Measurements from ENCODE around the gene ABLIM2.
A peak's percentile ranks its signal among the peaks of the same experiment; 100 is the strongest.

The ABLIM2 gene

GRCh38 chr4:8125526-8126056 is 33.0 kb downstream of the ABLIM2 start:
- Histone ChIP-seq H3K36me3 (ENCODE audit: insufficient read depth, low read length) (no peaks in the 10 kb centered on the region), H3K4me1 (ENCODE audit: insufficient read depth, low read length) (peaks cover 22% of the 10 kb centered on the region)

DNA sequence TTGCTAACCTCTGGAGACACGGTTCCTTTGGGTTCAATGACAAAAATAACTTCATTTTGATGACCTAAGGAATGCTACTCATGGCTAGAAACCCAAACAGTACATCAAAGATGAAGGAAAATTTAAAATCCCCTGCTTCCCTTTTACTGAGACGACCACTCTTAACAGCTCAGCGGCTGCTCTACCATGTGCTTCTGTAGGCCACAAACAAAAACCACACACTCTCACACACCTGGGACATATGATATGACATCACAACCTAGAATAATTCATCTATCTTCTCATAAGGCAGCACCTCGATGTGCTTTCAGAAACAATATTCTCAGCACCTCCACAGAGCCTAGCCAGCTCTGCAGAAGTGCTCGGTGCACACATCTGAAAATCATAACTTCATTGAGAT is 34.7 kb downstream of the ABLIM2 start:
- Histone ChIP-seq H3K36me3 (ENCODE audit: insufficient read depth, low read length) (no peaks in the 10 kb centered on the region), H3K9me3 (ENCODE audit: control insufficient read depth, insufficient read depth, low read length) (no peaks in the 10 kb centered on the region), H3K9ac (ENCODE audit: low read depth, low read length) (no peak overlapping the region), H3K4me1 (ENCODE audit: insufficient read depth, low read length) (peaks cover 15% of the 10 kb centered on the region)

More at GRCh38 chr4:8125526-8126056, 33.0 kb downstream of the ABLIM2 start:
- Histone ChIP-seq H3K9me3 (ENCODE audit: control insufficient read depth, insufficient read depth, low read length) (no peaks in the 10 kb centered on the region), H3K9ac (ENCODE audit: low read depth, low read length) (no peak overlapping the region)

- Histone ChIP-seq H3K9me3 (ENCODE audit: control insufficient read depth, insufficient read depth, low read length) (no peaks in the 10 kb centered on the region), H3K9ac (ENCODE audit: low read depth, low read length) (no peak overlapping the region), H3K4me1 (ENCODE audit: insufficient read depth, low read length) (peaks cover 10% of the 10 kb centered on the region; the same call in 1 of the 2 replicates), H3K36me3 (ENCODE audit: insufficient read depth, low read length) (no peaks in the 10 kb centered on the region)
Observed at GRCh38 chr4:8123389-8123788, 35.2 kb downstream of the ABLIM2 start.

- Histone ChIP-seq H3K9me3 (ENCODE audit: control insufficient read depth, insufficient read depth, low read length) (no peaks in the 10 kb centered on the region), H3K9ac (ENCODE audit: low read depth, low read length) (no peak overlapping the region), H3K36me3 (ENCODE audit: insufficient read depth, low read length) (no peaks in the 10 kb centered on the region), H3K4me1 (ENCODE audit: insufficient read depth, low read length) (peaks cover 7% of the 10 kb centered on the region; the same call in 1 of the 2 replicates)
Observed at GRCh38 chr4:8122746-8123145, 35.9 kb downstream of the ABLIM2 start.

DNA sequence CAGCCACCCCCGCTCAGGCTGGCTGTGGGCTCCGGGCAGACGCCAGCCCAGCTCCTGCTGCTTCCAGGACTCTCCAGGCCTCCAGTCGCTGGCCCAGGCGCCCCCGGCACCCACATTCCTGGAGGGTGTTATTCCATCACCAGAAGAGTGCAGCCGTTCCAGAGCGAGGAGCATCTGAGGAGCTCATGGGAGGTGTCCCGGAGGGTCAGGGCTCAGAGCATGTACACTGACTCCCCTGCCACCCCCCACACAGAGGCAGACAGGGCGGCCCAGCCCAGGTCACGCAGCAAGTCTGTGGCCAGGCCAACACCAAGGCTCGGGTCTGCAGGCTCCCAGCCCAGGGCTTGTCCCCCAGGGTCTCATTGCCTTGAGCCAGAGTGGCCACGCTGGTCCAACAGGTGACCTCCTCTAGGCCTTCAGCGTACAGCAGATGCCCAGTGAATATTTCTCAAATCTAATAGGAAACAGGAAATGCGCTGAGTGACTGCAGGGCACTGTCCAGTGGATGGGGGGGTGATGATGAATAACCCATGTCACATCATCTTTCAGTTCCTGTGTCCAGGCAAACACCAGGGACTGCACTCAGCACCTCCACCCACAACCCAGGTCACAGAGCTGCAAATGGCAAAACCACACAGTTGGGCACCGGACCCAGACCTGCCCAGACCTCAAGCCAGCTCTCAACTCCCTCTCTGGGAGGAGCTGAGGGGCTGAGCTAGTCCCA is 37.2 kb downstream of the ABLIM2 start:
- H3K9ac ChIP-seq (ENCODE audit: low read depth, low read length), result no peak overlapping the region
- no peaks in the 10 kb centered on the region for H3K36me3 ChIP-seq (ENCODE audit: insufficient read depth, low read length)
- peaks cover 7% of the 10 kb centered on the region; the same call in 1 of the 2 replicates for H3K4me1 ChIP-seq (ENCODE audit: insufficient read depth, low read length)
- no peaks in the 10 kb centered on the region for H3K9me3 ChIP-seq (ENCODE audit: control insufficient read depth, insufficient read depth, low read length)

DNA sequence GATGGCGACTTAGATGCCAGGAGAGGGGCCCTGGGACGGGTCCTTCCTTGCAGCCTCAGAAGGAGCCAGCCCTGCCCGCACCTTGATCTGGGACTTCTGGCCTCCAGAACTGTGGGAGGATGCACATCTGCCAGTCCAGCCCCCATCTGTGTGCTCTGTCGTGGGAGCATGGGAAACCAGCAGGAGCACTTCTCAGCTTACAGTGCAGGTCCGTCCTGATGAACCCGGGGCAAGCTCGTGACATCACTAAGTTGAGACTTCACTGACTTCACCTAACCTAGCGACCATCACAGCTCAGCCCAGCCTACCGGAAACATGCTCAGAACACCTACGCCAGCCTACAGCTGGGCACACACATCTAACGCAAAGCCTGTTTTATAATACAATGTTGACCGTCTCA is 38.1 kb downstream of the ABLIM2 start:
- H3K9ac ChIP-seq (ENCODE audit: low read depth, low read length), result no peak overlapping the region
- no peaks in the 10 kb centered on the region for H3K9me3 ChIP-seq (ENCODE audit: control insufficient read depth, insufficient read depth, low read length)
- H3K36me3 ChIP-seq (ENCODE audit: insufficient read depth, low read length), result no peaks in the 10 kb centered on the region
- peaks cover 7% of the 10 kb centered on the region; the same call in 1 of the 2 replicates for H3K4me1 ChIP-seq (ENCODE audit: insufficient read depth, low read length)

DNA sequence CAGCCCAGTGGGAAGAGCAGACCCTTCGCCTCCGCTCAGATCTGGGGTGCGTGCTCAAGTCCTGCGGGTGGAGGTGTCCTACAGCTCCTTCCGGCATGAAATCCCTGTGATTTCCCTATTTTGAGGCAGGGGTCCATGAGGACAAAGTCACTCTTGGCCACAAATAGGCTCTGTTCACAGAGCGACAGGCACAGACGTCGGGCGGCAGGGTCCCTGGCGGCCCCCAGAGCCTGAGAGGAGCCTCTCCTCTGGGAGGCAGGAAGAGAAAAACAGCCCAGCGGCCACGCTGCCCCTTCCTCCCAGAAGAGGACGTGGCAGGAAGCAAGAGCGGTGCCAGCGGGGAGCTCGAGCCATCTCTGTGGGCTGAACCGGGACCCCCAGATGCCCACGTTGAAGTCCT is 38.7 kb downstream of the ABLIM2 start:
- H3K36me3 ChIP-seq (ENCODE audit: insufficient read depth, low read length), result no peaks in the 10 kb centered on the region
- no peaks in the 10 kb centered on the region for H3K9me3 ChIP-seq (ENCODE audit: control insufficient read depth, insufficient read depth, low read length)
- H3K4me1 ChIP-seq (ENCODE audit: insufficient read depth, low read length), result peaks cover 7% of the 10 kb centered on the region; the same call in 1 of the 2 replicates
- no peak overlapping the region for H3K9ac ChIP-seq (ENCODE audit: low read depth, low read length)

DNA sequence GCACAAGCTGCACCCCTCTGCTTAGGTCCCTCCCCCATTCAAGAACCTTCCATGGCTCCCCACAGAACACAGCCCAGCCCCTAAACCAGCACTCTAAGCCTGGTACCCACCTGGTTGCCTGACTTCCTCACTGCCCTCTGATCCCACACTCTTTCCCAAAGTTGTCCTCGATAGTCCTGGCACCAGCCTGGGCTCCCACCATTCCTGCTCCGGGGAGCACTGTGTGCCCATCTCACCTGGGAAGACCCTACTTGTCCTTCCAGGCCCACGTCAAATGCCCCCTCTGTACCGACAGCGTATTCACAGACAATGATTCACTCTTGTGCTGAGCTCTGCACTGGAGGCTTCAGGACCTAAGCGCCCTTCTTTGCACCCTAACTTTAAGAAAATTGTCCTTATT is 40.1 kb downstream of the ABLIM2 start:
- no peaks in the 10 kb centered on the region for H3K36me3 ChIP-seq (ENCODE audit: insufficient read depth, low read length)
- H3K9ac ChIP-seq (ENCODE audit: low read depth, low read length), result no peak overlapping the region
- H3K9me3 ChIP-seq (ENCODE audit: control insufficient read depth, insufficient read depth, low read length), result no peaks in the 10 kb centered on the region
- H3K4me1 ChIP-seq (ENCODE audit: insufficient read depth, low read length), result peaks cover 7% of the 10 kb centered on the region; the same call in 1 of the 2 replicates

DNA sequence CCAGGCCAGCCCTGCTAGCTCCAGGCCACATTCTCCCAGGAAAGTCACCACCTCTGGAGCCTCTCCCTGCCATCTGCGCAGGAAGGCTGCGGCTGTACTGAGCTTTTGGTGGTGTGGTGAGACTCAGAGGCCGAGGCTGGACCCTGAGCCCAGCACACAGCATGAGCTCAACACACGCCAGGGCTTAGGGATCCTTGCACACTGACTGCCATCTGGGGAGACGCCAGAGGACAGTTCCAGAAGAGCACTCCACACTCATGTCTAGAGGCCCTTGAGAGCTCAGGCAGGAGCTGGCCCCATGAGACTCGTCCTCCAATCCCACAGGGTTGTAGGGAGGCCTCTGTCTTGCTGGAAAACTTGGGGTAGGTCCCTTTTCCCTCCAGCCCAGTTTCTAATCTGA is 40.6 kb downstream of the ABLIM2 start:
- Histone ChIP-seq H3K4me1 (ENCODE audit: insufficient read depth, low read length) (peaks cover 7% of the 10 kb centered on the region; the same call in 1 of the 2 replicates), H3K36me3 (ENCODE audit: insufficient read depth, low read length) (no peaks in the 10 kb centered on the region), H3K9ac (ENCODE audit: low read depth, low read length) (no peak overlapping the region), H3K9me3 (ENCODE audit: control insufficient read depth, insufficient read depth, low read length) (no peaks in the 10 kb centered on the region)

DNA sequence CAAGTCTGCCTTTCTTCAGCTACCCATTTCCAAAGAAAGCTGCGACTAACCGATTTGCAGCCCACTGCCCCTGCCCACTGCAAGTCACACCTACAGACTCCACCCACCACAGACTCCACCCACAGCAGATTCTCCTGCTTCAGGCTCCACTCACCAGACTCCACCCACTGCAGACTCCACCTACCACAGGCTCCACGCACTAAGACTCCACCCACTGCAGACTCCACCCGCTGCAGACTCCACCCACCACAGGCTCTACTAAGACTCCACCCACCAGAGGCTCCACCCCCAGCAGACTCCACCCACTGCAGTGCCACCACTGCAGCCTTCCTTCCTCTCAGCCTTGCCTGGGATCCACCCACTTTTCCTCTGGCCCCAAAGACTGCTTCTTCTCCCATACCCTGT is 41.3 kb downstream of the ABLIM2 start:
- Histone ChIP-seq H3K4me1 (ENCODE audit: insufficient read depth, low read length) (peaks cover 8% of the 10 kb centered on the region; the same call in 1 of the 2 replicates), H3K9me3 (ENCODE audit: control insufficient read depth, insufficient read depth, low read length) (no peaks in the 10 kb centered on the region), H3K36me3 (ENCODE audit: insufficient read depth, low read length) (no peaks in the 10 kb centered on the region), H3K9ac (ENCODE audit: low read depth, low read length) (peak overlapping the region; percentile 36; the same call in 1 of the 2 replicates)

DNA sequence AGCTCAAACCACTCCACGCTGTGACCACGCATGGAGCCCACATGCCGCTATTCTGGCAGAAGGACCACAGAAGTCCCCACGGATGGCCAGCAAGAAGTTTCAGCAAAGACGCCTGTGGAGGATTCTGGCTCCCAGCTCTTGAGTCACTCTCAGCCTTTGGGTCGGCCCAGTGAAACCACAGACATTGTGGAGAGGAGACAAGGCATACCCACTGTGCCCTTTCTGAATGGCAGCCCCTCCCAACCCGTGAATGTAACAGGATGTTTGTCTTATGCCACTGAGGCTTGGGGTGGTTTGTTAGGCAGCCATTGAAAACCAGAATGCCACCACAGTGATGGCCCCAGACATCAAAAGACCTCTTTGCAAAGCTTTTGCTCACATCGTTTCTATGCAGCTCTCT is 42.7 kb downstream of the ABLIM2 start:
- Histone ChIP-seq H3K36me3 (ENCODE audit: insufficient read depth, low read length) (no peaks in the 10 kb centered on the region), H3K4me1 (ENCODE audit: insufficient read depth, low read length) (peaks cover 16% of the 10 kb centered on the region), H3K9ac (ENCODE audit: low read depth, low read length) (no peak overlapping the region), H3K9me3 (ENCODE audit: control insufficient read depth, insufficient read depth, low read length) (no peaks in the 10 kb centered on the region)

- H3K9me3 ChIP-seq (ENCODE audit: control insufficient read depth, insufficient read depth, low read length), result no peaks in the 10 kb centered on the region
- no peak overlapping the region for H3K9ac ChIP-seq (ENCODE audit: low read depth, low read length)
- H3K36me3 ChIP-seq (ENCODE audit: insufficient read depth, low read length), result no peaks in the 10 kb centered on the region
- peaks cover 19% of the 10 kb centered on the region for H3K4me1 ChIP-seq (ENCODE audit: insufficient read depth, low read length)
Observed at GRCh38 chr4:8115203-8115520, 43.5 kb downstream of the ABLIM2 start.

- Histone ChIP-seq H3K4me1 (ENCODE audit: insufficient read depth, low read length) (peaks cover 25% of the 10 kb centered on the region), H3K36me3 (ENCODE audit: insufficient read depth, low read length) (no peaks in the 10 kb centered on the region), H3K9me3 (ENCODE audit: control insufficient read depth, insufficient read depth, low read length) (no peaks in the 10 kb centered on the region), H3K9ac (ENCODE audit: low read depth, low read length) (no peak overlapping the region)
Observed at GRCh38 chr4:8114456-8115202, 44.0 kb downstream of the ABLIM2 start.

DNA sequence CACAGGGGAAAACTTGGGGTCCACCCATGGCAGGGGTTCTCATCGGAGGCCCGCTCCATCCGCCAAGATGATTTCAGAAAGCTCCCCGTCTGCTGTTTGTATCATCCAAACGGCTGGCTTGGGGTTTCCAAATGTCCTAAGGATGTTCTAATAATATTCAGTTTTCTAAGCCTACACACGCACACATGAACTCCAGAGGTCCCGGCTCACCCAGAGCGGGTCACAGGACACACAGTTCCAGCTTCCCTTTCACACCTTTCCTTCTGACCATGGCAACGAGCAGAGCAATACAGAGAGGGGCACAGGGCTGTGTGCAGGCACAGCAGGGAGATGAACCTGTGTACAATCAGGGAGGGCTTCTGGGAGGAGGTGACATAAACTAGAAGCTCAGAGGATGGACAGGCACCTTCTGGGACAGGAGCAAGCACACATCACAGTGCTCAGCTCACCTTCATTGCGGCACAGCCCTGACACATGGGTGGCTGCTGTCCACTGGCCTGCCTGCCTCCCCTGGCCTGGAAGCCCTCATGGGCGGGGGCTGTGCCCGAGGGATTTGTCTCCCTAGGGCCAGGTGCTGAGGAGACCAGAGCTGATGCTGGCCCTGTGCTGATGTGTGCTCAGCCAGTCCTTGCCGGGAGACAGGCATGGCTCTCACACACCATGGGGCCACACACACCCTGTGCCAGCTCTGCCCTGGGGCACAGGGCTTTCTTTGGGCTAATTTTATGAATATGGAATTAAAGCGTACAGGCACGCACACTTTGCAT is 44.8 kb downstream of the ABLIM2 start:
- Histone ChIP-seq H3K9me3 (ENCODE audit: control insufficient read depth, insufficient read depth, low read length) (no peaks in the 10 kb centered on the region), H3K4me1 (ENCODE audit: insufficient read depth, low read length) (peaks cover 28% of the 10 kb centered on the region), H3K9ac (ENCODE audit: low read depth, low read length) (no peak overlapping the region), H3K36me3 (ENCODE audit: insufficient read depth, low read length) (no peaks in the 10 kb centered on the region)

Data from ES-I3 (cell line).